HS-27A (cell line): ENCODE measurements around the gene ATG16L1.

Source experiments
- DNase-seq: peaks from one replicate; pipeline ENCODE4 v3.0.0-alpha.2; 2012; ENCODE audit warnings: low read depth, missing footprints

ATG16L1 gene

GRCh38 chr2:233290051-233290845 is 38.8 kb downstream of the ATG16L1 start:
- no peak for DNase-seq

DNA sequence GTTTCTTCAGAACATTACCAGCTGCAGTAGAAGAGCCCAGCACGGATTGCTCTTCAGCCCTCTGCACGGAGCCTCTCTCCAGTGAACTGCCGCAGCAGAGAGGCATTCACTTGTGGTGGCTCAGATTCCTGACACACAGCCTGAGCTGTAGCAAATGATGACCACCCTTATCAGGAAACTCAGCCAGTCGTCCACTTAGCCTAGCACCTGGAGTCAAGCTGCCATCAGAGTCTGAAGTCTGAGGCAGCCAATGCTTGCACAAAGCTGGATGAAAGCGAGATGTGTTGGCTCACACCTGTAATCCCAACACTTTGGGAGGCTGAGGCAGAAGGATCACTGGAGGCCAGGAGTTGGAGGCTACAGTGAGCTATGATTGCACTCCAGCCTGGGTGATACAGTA is 44.4 kb downstream of the ATG16L1 start:
- no peak for DNase-seq

DNA sequence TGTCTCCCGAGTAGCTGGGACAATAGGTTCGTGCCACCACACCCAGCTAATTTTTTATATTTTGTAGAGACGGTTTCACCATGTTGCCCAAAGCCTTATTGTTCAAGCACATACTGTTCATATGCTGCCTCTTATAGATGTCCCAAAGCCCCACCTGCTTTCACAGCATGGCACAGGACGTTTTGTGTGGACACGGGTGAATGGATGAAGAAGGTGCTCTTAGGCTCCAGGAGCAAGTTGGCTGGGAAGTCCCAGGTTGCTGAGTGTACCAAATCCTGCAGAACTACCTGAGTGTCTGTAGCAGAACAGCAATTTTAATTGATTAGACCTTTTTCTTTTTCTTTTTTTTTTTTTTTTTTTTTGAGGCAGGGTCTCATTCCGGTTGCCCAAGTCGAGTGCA is 45.6 kb downstream of the ATG16L1 start:
- no peak for DNase-seq

GRCh38 chr2:233300401-233300800 is 48.9 kb downstream of the ATG16L1 start:
- DNase-seq = no peak

DNA sequence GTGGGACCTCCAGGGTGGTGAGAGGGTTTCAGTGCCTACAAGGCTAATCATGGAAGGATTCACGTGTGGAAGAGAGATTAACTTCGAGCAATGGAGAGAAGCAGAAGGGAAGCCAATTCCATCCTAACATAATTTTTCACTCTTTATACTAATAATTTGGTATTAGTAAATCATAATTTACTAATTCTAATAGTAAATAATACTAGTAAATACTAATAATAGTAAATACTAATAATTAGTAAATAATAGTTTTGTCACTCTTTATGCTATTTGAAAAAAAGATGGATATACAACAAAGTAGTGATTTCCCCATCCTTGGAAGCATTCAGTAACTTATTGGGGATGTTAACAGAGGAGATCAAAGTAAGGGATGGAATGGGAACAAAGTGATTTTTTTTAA is 49.8 kb downstream of the ATG16L1 start:
- no peak for DNase-seq

GRCh38 chr2:233301811-233302210 is 50.3 kb downstream of the ATG16L1 start:
- DNase-seq = no peak

DNA sequence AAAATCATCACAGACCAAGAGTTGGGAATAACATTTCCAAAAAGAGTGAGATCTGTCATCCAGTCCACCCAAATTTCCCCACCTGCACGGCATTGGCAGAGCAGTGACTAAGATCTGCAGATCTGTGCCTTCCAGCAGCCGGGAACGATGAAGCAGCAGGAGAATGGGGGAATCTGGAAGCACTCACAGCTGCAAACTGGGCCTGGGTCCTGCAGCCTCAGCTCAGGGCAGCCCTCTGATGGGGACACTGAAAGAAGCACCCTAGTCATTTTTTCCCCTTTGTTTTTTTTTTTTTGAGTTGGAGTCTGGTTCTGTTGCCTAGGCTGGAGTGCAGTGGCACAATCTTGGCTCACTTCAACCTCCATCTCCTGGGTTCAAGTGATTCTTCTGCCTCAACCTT is 51.8 kb downstream of the ATG16L1 start:
- DNase-seq = no peak

DNA sequence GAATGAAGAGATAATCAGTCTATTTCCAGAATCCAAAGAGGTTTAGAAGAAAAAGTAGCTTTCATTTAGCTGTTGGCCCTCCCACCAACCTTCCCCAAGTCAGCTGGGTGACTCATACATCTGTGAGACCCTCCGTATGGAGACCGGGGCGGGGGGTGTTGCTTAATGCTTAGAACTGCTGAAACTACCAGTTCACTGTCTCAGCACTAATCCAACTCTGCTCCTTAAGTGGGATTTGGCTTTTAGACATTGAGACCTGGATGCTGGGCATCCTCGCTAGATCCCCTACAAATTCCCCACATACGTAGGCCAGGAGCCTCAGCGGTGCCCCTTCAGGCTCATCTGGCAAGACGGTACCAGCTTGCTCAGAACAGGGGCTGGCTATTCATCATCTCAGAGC is 56.1 kb downstream of the ATG16L1 start, which contains the start of gene SAG:
Gene SAG, plus strand, starts transcription at position 252 of the 400 bp plus-strand sequence. CDS start 1,374 bp downstream, outside the sequence.
- DNase-seq = no peak

GRCh38 chr2:233311241-233311926 is 59.9 kb downstream of the ATG16L1 start:
- no peak for DNase-seq

DNA sequence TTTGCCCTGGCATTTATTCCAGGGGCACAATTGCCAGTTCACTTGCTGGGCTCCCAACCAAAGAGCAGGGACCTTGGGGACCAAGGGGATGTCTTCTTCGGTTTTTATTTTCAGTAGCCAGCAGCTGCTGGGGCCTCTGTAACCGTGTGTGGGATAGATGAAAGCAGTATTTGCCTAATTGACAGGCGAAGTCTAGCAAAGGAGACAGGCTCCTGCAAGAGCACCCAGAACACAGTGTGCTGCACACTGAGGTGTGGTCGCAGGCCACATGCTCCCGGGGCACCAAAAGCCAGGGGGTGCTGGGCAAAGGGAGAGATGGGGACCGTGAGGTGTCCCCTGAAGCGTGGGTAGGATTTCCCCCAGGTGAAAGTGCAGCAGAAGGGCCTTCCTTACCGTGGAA is 61.4 kb downstream of the ATG16L1 start:
- no peak for DNase-seq

GRCh38 chr2:233314180-233314925 is 62.9 kb downstream of the ATG16L1 start:
- DNase-seq = no peak

GRCh38 chr2:233317196-233317943 is 65.9 kb downstream of the ATG16L1 start:
- DNase-seq = no peak

GRCh38 chr2:233319256-233319655 is 67.8 kb downstream of the ATG16L1 start:
- DNase-seq = no peak

- DNase-seq = no peak
Observed at GRCh38 chr2:233320470-233320869, 69.0 kb downstream of the ATG16L1 start.

- no peak for DNase-seq
Observed at GRCh38 chr2:233321166-233321565, 69.7 kb downstream of the ATG16L1 start.

GRCh38 chr2:233323851-233324250 is 72.4 kb downstream of the ATG16L1 start:
- no peak for DNase-seq

DNA sequence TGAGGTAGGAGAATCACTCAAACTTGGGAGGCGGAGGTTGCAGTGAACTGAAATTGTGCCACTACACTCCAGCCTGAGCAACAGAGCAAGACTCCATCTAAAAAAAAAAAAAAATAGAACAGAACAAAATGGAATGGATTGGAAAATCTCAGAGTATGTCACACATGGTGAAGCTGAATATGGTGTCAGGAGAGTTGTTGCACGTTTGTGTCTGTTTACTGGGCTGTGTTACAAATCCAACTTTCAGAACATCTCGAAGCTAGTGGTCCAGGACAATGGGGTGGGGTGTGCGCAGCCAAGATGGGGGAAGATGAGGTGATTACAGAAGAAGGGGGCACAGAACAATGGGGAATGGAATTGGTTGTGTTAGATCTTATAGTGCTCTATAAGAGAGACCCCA is 73.8 kb downstream of the ATG16L1 start:
- DNase-seq = no peak

- DNase-seq = no peak
Observed at GRCh38 chr2:233325814-233326213, 74.3 kb downstream of the ATG16L1 start.

- DNase-seq = no peak
Observed at GRCh38 chr2:233326500-233326899, 75.0 kb downstream of the ATG16L1 start.

GRCh38 chr2:233328922-233329321 is 77.4 kb downstream of the ATG16L1 start:
- no peak for DNase-seq

DNA sequence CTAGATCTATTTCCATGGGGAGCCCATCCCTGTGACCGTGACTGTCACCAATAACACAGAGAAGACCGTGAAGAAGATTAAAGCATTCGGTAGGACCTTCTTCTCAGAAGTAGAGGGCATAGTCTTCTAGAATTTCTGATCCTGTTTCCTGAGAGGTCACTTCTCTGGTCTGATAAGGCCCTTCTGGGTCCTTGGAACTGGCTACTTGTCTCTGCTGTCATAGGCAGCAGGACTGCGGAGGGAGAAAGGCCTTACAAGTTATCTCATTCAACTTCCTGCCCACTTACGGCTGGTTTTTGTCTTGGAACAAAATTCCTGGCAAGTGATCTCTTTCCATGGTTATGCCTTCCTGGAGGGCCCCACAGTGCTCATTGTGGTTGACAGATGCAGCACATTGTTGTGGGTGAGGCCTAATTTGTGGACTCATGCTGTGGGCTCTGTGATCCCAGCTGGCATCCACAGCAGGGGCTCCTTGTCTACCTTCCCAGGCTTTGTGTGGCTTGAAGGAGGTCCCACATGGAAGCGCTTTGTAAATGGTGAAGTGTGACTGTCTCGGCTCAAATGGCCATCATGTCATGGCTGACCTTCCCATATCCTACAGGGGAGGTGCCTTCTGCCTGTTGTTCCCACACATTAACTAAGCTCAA is 78.1 kb downstream of the ATG16L1 start:
- no peak for DNase-seq

- DNase-seq = no peak
Observed at GRCh38 chr2:233331536-233331935, 80.1 kb downstream of the ATG16L1 start.
